NCI-H460 (cell line): ENCODE results near the gene PLAGL1. TPM values are rescaled to one million over a fixed set of nuclear protein-coding genes. Genes with fewer than 3 reads are reported as not detected.

Experiments used
- DNase-seq: peaks from one replicate; pipeline ENCODE4 v3.0.0-alpha.2; 2016; ENCODE audit warnings: low read depth; ENCODE audit errors: extremely low read depth
- total RNA-seq: library from RNA; depleted of rRNA; stranded (reverse); fragments of >200 nt; shearing (Covaris generic); gene quantifications from 2 replicates; pipeline ENCODE4 v1.2.3, GENCODE V29; 2014

PLAGL1 gene
- total RNA-seq, 1 experiment from 2014 or later = 4.3 TPM

GRCh38 chr6:143967706-143968376 is 40.2 kb downstream of the PLAGL1 start:
- DNase-seq = no peak

GRCh38 chr6:143966312-143966711 is 41.7 kb downstream of the PLAGL1 start:
- DNase-seq = no peak

- no peak for DNase-seq
Observed at GRCh38 chr6:143965503-143966171, 42.4 kb downstream of the PLAGL1 start.

GRCh38 chr6:143964674-143965081 is 43.4 kb downstream of the PLAGL1 start:
- no peak for DNase-seq

- DNase-seq = no peak
Observed at GRCh38 chr6:143963158-143963919, 44.7 kb downstream of the PLAGL1 start.

GRCh38 chr6:143961886-143962878 is 45.9 kb downstream of the PLAGL1 start:
- no peak for DNase-seq

- no peak for DNase-seq
Observed at GRCh38 chr6:143961066-143961465, 47.0 kb downstream of the PLAGL1 start.

- no peak for DNase-seq
Observed at GRCh38 chr6:143959927-143960326, 48.1 kb downstream of the PLAGL1 start.

GRCh38 chr6:143958839-143959399 is 49.1 kb downstream of the PLAGL1 start:
- no peak for DNase-seq

GRCh38 chr6:143957679-143958274 is 50.3 kb downstream of the PLAGL1 start:
- DNase-seq = no peak

DNA sequence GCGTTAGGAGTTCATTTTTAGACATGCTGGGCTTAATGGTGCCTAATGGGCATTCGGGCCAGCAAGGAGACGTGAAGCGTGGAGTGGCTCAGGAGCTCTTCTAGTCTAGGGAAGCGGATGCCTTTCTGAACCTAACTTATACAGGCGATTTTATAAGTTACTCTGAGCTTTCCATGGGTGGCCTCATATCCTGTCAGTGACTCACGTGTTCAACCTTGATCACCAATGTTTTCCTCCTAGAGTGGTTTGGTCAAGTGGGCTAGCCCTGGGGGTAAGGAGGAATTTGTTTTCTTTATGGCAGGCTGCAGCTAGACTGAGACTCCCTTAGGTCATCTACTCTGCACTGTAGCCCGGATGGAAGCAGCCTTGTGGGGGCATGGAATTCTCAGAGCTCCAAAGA is 52.1 kb downstream of the PLAGL1 start:
- no peak for DNase-seq

- no peak for DNase-seq
Observed at GRCh38 chr6:143953922-143954321, 54.1 kb downstream of the PLAGL1 start.

GRCh38 chr6:143952947-143953701 is 54.9 kb downstream of the PLAGL1 start:
- DNase-seq = no peak

DNA sequence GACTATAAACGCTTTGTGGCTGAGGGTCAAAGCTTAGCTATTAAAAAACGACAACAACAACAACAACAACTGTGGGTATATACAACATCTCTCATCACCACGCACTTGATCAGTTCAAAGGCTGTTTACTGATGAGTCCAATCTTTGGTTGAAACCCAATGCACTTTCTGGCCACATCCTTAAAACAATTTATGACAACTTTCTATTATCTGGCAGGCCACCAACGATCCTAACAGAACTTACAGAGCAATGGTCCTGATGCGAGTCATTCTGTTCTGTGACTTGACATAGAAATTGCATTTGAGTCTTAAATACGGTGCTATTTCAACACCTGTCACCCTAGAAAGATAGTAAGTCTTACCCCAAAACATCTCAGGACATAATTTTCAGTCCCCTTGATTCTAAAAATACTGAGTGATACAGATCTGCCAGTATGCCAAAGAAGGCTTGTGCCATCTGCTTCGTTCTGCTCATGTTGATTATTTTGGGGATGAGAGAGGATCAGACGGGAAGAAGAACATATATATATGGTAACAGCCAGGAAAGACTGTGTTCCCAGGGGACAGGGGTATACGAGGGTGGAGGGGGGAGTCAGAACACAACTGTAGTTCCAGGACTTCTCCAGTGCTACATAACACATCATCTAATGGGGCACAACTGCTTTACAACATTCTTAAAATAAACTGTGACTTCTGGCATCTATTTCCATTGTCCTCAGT is 55.8 kb downstream of the PLAGL1 start:
- no peak for DNase-seq

- no peak for DNase-seq
Observed at GRCh38 chr6:143950875-143951274, 57.2 kb downstream of the PLAGL1 start.

DNA sequence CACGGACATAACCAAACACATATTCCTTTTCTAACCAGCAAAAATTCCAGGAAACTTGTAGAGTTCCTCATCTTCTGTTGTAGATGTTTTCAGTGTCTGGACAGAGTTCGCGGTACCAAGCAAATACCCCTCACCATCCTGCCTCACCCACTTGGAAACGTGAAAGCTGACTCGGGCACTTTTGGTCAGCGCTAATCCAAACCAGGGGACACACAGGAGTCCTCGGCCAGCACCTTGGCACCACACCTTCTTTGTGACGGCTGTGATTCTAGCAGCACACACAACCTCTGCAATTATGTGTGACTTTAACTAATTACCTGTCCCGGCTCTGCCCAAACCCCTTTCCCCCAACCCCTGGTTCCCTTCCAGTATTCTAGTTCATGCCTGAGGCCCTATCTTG is 58.1 kb downstream of the PLAGL1 start:
- DNase-seq = no peak

DNA sequence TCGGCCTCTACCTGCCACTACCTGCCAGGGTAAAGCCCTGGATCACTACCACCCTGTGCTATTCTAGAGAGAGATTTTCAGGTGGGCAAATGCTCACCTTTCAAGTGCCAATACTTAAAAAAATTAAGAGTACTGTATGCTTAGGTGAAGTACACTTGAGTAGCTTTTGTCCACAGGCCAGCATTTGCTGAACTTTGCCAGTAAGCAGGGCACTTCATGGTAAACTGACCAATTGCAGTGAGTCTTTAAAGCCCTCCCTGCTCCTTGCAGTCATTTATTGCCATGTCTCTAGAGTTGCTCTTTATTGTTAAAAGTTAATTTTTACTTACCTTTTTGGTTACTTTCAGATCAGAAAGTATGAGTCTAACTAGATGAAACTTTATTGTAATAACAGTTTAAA is 58.5 kb downstream of the PLAGL1 start:
- DNase-seq = no peak

DNA sequence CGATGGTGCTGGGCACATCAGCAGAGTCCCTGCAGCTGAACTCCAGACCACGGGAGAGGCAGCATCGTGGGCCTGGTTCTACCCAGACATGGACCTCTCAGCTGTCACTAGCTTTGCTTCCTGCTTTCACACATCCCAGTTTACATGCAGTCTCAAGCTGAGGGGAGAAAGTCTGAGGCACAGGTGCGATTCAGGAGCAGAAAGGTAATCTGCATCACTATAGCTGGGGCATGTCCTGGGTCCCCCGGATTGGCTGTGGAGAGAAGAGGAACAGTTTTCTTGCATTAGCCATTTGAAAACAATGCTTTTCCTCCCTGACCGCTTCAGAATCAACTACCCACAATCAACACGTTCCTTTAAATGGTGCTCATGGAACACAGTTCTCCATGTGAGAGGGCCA is 59.9 kb downstream of the PLAGL1 start:
- DNase-seq = no peak
